Measurements from ENCODE around the gene IL1RAPL2.
"Not testable (repeated sequence)": the region's sequence is repeated elsewhere in the genome, so short reads cannot be mapped to it uniquely, and the experiment has no call there.

IL1RAPL2 gene

GRCh38 chrX:105701310-105702052 lies 1135.5 kb downstream of the IL1RAPL2 start:
- DNase-seq (ENCODE audit: low read depth in 2 of 2): no peak

GRCh38 chrX:105703876-105704275 lies 1137.9 kb downstream of the IL1RAPL2 start:
- no peak for DNase-seq (ENCODE audit: low read depth in 2 of 2)

GRCh38 chrX:105706041-105706440 lies 1140.0 kb downstream of the IL1RAPL2 start:
- DNase-seq (ENCODE audit: low read depth in 2 of 2): no peak

GRCh38 chrX:105711805-105712204 lies 1145.8 kb downstream of the IL1RAPL2 start:
- no peak for DNase-seq (ENCODE audit: low read depth in 2 of 2)

DNA sequence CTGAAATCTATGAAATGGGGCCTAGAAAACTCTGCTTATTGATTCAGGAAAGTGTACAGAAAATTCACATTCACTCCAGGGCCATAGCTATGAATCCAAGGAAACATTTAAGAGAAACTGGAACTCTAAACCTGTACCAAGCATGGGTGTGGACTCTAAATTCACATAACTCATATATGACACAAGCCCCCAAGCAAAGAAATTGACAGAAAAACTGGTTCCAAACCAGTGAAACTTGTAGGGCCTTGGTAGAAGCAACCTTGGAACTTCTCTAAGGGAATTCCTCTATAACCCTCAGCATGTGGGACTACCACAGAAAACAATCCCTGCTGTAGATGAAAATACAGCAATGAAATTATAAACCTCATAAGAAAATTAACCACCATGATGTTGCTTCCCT lies 1149.7 kb downstream of the IL1RAPL2 start:
- no peak for DNase-seq (ENCODE audit: low read depth in 2 of 2)

DNA sequence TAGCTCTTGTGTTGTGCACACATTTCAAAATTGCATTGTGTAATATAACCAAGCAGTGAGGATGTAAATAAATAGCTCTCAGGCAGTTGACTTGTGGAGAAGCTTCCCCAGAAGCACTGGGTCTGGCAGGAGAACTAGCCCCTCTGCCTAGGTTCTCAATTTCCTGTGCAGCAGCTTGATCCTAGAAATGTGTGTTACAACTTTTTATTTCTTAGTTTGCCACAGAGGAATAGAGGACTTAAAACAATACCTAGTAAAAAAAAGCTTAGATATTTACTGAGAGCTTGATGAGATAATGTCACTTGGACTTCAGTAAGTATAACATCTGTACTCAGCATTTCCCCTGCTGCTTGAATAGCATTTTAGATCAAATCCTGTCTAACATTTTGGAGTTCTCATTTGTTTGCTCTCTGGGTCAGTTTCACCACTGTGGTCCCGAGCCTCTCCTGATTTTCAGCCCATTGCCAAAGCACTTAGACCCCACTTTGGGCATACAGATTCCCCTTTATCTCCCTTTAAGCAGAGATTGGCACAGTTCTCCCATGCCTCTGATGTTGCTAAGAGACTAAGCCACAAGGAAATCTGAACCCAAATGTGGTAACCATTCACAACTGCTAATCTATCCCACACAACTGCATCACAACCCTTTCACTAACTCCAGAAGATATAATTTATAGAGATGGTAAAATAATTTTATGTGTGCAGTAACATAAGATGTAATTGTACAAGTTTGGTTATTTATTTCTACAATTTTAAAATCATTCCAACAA lies 1158.2 kb downstream of the IL1RAPL2 start:
- no peak for DNase-seq (ENCODE audit: low read depth in 2 of 2)

DNA sequence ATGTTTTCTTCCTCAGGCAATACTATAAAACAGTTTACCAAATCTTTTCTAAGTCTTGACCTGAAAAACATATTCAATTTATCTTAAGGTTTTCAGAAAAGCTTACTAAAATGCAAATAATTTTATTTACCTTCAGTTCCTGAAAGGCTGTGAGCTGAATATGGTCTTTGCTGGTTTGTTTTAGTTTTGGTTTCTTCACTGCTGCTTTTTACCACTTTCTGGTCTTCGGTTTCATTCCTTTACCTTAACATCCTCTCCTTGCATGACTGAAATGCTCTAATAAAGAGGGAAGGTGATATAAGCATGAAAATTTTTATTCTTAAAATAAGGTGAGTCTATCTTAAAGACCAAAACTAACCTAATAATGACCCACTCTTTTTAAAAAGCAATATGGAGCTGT lies 1159.2 kb downstream of the IL1RAPL2 start:
- no peak for DNase-seq (ENCODE audit: low read depth in 2 of 2)

GRCh38 chrX:105738162-105738561 lies 1172.2 kb downstream of the IL1RAPL2 start:
- DNase-seq (ENCODE audit: low read depth in 2 of 2): no peak

GRCh38 chrX:105744291-105744690 lies 1178.3 kb downstream of the IL1RAPL2 start:
- no peak for DNase-seq (ENCODE audit: low read depth in 2 of 2)

DNA sequence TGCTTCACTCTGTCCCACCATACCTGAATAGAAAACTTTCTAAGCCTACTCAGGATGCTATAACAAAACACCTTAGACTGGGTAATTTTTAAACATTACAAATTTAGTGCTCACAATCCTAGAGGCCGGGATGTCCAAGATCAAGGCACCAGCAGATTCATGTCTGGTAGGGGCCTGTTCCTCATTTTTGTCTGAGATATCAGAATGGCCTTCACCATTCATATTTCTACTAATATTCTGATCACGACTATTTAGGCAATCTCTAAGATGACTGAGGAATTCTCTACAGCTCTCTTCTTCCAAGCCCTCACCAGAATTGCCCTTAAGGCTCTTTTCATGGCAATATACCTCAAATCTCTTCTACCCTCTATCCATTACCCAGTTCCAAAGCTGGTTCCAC lies 1178.9 kb downstream of the IL1RAPL2 start:
- no peak for DNase-seq (ENCODE audit: low read depth in 2 of 2)

DNA sequence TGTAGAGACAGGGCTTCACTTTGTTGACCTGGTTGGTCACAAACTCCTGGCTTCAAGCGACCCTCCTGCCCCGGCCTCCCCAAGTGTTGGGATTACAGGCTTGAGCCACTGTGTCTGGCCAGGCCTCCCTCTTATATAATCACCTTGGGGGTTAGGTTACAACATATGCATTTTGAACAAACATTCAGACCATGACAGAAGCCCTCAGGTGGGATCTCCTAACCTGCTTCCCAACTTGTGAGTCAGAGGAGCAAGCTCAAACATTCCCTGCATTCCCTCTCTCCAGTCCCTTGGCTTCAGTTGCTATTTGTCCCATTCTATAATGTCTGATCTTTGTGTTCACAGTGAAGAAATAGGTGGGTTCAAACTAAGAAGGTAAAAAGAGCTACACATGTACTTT lies 1179.9 kb downstream of the IL1RAPL2 start:
- DNase-seq (ENCODE audit: low read depth in 2 of 2): no peak

- DNase-seq (ENCODE audit: low read depth in 2 of 2): no peak
Measured at GRCh38 chrX:105752338-105752956, 1186.4 kb downstream of the IL1RAPL2 start.

DNA sequence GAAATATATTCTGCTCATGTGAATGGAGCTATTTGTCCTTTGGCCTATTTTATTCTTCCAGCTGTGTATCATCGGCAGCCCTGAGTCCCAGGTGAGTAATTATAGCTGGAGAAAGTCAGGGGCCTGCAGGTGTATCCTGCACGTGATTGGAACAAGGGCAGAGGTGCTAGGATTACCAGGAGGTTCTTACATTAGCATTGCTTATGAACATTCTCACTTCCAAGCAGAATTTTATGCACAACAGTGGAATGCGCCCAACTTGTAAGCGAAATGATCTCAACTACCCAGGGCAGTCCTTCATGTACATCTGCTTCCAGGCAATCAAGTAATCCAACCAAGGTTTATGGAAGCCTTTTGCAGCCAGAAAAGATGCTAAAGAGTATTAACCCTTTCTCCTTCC lies 1187.4 kb downstream of the IL1RAPL2 start:
- DNase-seq (ENCODE audit: low read depth in 2 of 2): no peak

DNA sequence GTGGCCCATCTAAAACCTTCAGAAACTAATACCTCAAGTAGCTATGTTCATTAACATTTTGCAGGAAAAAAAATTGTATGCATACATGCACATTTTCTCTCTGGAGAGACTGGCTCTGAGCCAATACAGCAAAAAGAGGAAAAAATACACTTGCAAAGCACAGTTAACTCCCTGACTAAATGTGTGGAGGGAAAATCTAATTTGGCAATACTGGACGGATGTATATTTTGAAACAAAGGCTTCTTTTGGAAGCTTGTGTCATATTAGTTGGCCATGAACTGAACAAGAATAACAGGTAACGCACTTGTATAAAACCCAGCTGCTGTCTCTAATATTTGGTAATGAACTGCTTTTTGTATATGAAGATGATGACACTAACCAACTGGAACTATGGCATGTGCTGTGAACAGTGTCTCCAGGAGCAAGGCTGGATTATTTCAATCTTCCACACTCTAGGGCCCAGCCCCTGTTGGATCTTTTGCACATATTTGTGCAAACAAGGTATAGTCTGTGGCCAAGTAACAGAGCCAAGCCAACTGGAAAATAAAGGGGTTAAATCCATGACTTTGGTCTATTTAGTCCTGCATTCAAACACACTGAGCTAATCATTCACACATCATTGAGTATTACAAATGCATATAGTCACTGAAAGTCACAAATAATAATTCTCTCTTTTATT lies 1188.4 kb downstream of the IL1RAPL2 start:
- no peak for DNase-seq (ENCODE audit: low read depth in 2 of 2)

GRCh38 chrX:105755109-105755508 lies 1189.1 kb downstream of the IL1RAPL2 start:
- no peak for DNase-seq (ENCODE audit: low read depth in 2 of 2)

DNA sequence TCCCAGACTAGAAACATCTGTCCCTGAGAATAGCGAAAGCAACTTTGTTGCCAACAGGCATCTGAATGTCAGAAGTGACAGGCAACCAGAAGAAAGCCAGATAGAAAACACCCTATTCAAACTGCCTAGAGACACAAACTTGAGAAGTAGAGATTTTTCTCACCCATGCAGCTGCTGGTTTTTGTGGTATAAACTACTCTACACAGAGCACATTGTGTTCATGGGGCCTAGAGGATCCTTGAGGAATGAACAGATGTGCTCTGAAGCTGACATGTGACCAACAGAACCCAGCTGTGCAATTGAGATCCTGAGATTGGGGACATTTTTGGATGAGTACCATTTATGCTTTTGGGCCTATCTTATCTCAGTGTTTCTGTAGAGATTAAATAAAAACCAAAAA lies 1192.8 kb downstream of the IL1RAPL2 start:
- no peak for DNase-seq (ENCODE audit: low read depth in 2 of 2)

DNA sequence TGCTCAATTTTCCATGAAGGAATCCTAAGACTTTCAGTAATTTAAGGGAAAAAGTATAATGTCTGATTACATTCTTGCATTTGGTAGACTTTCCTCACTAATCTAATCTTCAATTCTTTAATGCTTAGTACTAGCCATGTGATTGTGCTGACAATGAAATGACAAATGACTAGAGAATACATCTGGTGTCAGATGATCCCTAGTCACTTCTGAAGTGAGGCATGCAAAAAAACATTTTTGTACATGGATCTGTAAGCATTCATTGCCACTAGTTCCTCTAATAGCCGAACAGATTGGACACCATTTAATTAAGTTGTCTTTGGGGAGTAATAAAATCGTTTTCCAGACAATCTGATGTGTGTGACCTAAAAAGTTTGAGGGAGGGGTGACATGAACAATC lies 1193.6 kb downstream of the IL1RAPL2 start:
- DNase-seq (ENCODE audit: low read depth in 2 of 2): no peak

- DNase-seq (ENCODE audit: low read depth in 2 of 2): no peak
Measured at GRCh38 chrX:105765691-105766090, 1199.7 kb downstream of the IL1RAPL2 start.

DNA sequence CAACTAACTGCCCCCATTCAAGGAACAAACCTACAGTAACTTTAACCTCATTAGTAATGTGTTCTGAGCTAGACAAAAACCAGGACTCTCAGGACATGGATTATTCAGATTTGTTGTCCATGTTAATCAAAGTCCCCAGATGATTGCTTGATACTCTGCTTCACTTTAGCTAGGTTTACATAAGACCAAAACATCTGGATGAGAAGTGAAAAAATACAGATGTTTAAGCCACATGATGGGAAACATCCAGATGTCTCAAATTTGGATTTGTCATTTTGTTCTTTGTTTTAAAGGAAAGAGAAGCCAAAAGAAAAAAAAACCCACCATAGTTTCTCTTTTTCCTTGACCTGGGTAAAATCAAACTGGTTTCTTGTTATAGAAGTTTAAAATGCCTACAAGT lies 1207.8 kb downstream of the IL1RAPL2 start:
- no peak for DNase-seq (ENCODE audit: low read depth in 2 of 2)

- DNase-seq (ENCODE audit: low read depth in 2 of 2): no peak
Measured at GRCh38 chrX:105775679-105776078, 1209.7 kb downstream of the IL1RAPL2 start.

DNA sequence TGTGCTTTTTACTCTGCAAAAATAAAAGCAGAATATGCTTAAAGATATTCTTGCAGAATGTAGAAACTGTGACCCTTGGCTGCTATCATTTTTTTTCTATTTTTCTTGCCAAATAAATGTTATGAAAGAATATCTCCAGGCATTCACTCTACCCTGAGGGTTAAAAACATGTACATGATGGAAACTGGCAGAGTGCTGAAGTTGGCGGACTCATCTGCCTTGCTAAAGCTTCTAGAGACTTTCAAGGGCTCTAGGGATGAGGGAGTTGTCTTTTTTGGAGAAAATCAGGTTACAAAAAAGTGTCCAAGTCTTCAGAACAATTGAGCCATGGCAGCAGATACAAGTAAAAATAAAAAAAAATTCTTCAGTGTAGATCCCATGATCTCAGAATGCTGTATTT lies 1215.8 kb downstream of the IL1RAPL2 start:
- DNase-seq (ENCODE audit: low read depth in 2 of 2): no peak

- DNase-seq (ENCODE audit: low read depth in 2 of 2): not testable (repeated sequence)
Measured at GRCh38 chrX:105796877-105797276, 1230.9 kb downstream of the IL1RAPL2 start.
